ENCODE results near the gene EVX2. TPM values are rescaled to one million over a fixed set of nuclear protein-coding genes. Genes with fewer than 3 reads are reported as not detected.

EVX2 gene
- total and polyA plus RNA-seq, 2 of the 4 experiments (the other 2 are of a cell fraction): not detected

GRCh38 chr2:176098366-176099158, 14.8 kb upstream of the EVX2 start (continued):
- no peak for TF ChIP-seq CHD1 (IDR thresholded peaks at IDR 0.05; ENCODE audit: low read depth, low read length)

GRCh38 chr2:176097820-176098365, 14.1 kb upstream of the EVX2 start:
- H4K8ac ChIP-seq (ENCODE audit: low read depth in 2 of 2, low read length in 2 of 2): no peak overlapping the region
- H2BK5ac ChIP-seq (ENCODE audit: low read depth, low read length, poor library complexity, severe bottlenecking): no peak overlapping the region
- no peak overlapping the region for H4K91ac ChIP-seq (ENCODE audit: insufficient read depth, low read depth, low read length)
- H3K4me1 ChIP-seq (ENCODE audit: control insufficient read depth, insufficient read depth, low read length): peaks cover 3% of the 10 kb centered on the region; the same call in 1 of the 2 replicates
- no peak overlapping the region for H3K23ac ChIP-seq (ENCODE audit: low read depth, low read length)
- H2AFZ ChIP-seq (replicated peaks; ENCODE audit: low read length, poor library complexity): peak overlapping the region; percentile 38
- H3K14ac ChIP-seq (replicated peaks; ENCODE audit: low read depth, low read length): no peak overlapping the region
- H4K20me1 ChIP-seq (ENCODE audit: insufficient read depth, low read length): no peaks in the 10 kb centered on the region
- peaks cover 93% of the 10 kb centered on the region for H3K27me3 ChIP-seq (ENCODE audit: control insufficient read depth, insufficient read depth, low read length)
- H3K18ac ChIP-seq (ENCODE audit: low read depth, low read length): no peak overlapping the region
- no peak overlapping the region for H3K4me2 ChIP-seq (ENCODE audit: low read depth, low read length)
- H2AK5ac ChIP-seq (ENCODE audit: low read depth, low read length): no peak overlapping the region
- ChIA-PET POLR2A (ENCODE audit: unreplicated experiment) (no interaction called here), CTCF (interaction anchor here (0.5 to 3.9 kb wide), 9 partner anchors 9 to 1328 kb away, joined by 3 to 13 read pairs (median 4); no protein-coding TSS in a partner anchor)
- no peak overlapping the region for H4K5ac ChIP-seq (ENCODE audit: low read depth, low read length)
- no peak overlapping the region for H3K4ac ChIP-seq (ENCODE audit: low read depth, low read length)
- TF ChIP-seq BHLHE40 (IDR thresholded peaks at IDR 0.05; ENCODE audit: low read depth, low read length) (no peak), MAZ (IDR thresholded peaks at IDR 0.05; ENCODE audit: borderline replicate concordance, low read depth, low read length) (no peak)
- ATAC-seq (ENCODE audit: low read depth) (no peak; the same call in 1 of the 2 replicates), DNase-seq (no peak)
- H3K9me3 ChIP-seq (ENCODE audit: control insufficient read depth, insufficient read depth, low read length): peaks cover 1% of the 10 kb centered on the region
- H2AK9ac ChIP-seq (replicated peaks; ENCODE audit: low read depth, low read length, poor library complexity): no peak overlapping the region
- no peak overlapping the region for H3K4me3 ChIP-seq (ENCODE audit: insufficient read depth, low read depth, low read length)
- H3K79me1 ChIP-seq (ENCODE audit: low read depth in 1 of 2, low read length in 2 of 2): no peaks in the 10 kb centered on the region
- H2BK120ac ChIP-seq (ENCODE audit: low read depth, low read length): no peak overlapping the region
- no peak overlapping the region for H2BK15ac ChIP-seq (ENCODE audit: low read depth, low read length)
- no peak overlapping the region for H3K56ac ChIP-seq (ENCODE audit: extremely low read depth, insufficient read depth, low read length)
- H3K27ac ChIP-seq (ENCODE audit: insufficient read depth, low read length): no peak overlapping the region
- no peak overlapping the region for H2BK20ac ChIP-seq (ENCODE audit: low read depth, low read length)
- dilution Hi-C loops (cut with HindIII; ENCODE audit: low sequenced_read_pairs, unreplicated experiment): no loop called here
- intact Hi-C loops (cut with micrococcal nuclease): loop anchor here (1.0 to 10.0 kb wide), 8 partner anchors 408 to 1393 kb away; no protein-coding TSS in a partner anchor
- in situ Hi-C loops (cut with MboI; ENCODE audit: low sequenced_read_pairs): loop anchor here (10.0 to 25.0 kb wide), 4 partner anchors 413 to 1361 kb away; no protein-coding TSS in a partner anchor
- H3K9me1 ChIP-seq (ENCODE audit: insufficient read depth, low read length): no peaks in the 10 kb centered on the region
- H3K9ac ChIP-seq (ENCODE audit: low read depth, low read length): no peak overlapping the region
- H3K36me3 ChIP-seq (ENCODE audit: control insufficient read depth, insufficient read depth, low read length): no peaks in the 10 kb centered on the region
- 2% methylated on average over 7 of the region's 18 CpGs; no CpG with 5 or more reads in 1 of the 2 experiments for WGBS, 2 experiments (ENCODE audit: extremely low coverage in 2 of 2, insufficient read length in 1 of 2)
- no TSS peak for BruUV-seq (replicated peaks)

All from IMR-90 (cell line).